HepG2 (cell line): ENCODE results near the gene CAV3. TPM values are rescaled to one million over a fixed set of nuclear protein-coding genes. Genes with fewer than 3 reads are reported as not detected.

Source experiments
- ATAC-seq: fragments of 200-7000 bp; cut with Tn5 transposase; 3 replicates; pipeline ENCODE4 v1.9.1; 2020; ENCODE audit warnings: mild to moderate bottlenecking, moderate library complexity
- BruUV-seq: library from RNA; stranded (reverse); fragments of 400-500 nt; replicated peaks from 2 replicates; lab custom pipeline; 2021; lab: Mats Ljungman, UMichigan
- CTCF ChIA-PET: fragments of 300-600 bp; formaldehyde crosslinking; extraction: SDS; loops from one replicate; lab custom pipeline; 2021; ENCODE audit warnings: low total read pairs, inconsistent platforms, low intra/inter-chr PET ratio; lab: Yijun Ruan, JAX
- POLR2A ChIA-PET: fragments of 350-600 bp; sonication (Branson Sonifier 250); formaldehyde crosslinking; loops from one replicate; lab custom pipeline; 2020; ENCODE audit warnings: antibody characterized with exemption, inconsistent platforms; lab: Yijun Ruan, JAX
- DNase-seq: peaks from one replicate; pipeline ENCODE4 v3.0.0-alpha.2; 2015; ENCODE audit warnings: low spot score
- FAIRE-seq: peaks from 3 replicates; lab custom pipeline; 2011; peaks lifted over from hg19 to GRCh38; lab: Jason Lieb, UNC
- H2AFZ ChIP-seq: one replicate; pipeline ENCODE4 v1.6.1; 2011; ENCODE audit warnings: low read length, inconsistent platforms
- H3K27ac ChIP-seq: fragments of 300-600 bp; 3 replicates; pipeline ENCODE4 v1.8.0; 2011; ENCODE audit warnings: mixed run types, mild to moderate bottlenecking, mixed read lengths, low read length, inconsistent platforms; ENCODE audit not compliant: insufficient read depth; ENCODE audit errors: extremely low read length
- H3K27me3 ChIP-seq, 2 experiments: fragments of 200-600 bp in 1 of 2; 2 replicates in 1 of 2; 3 replicates in 1 of 2; pipeline versions ENCODE4 v1.6.0 to v1.8.0; 2011; ENCODE audit warnings: low read length in 2 of 2, mild to moderate bottlenecking in 2 of 2, moderate library complexity in 2 of 2, inconsistent platforms in 1 of 2; ENCODE audit not compliant: insufficient read depth in 2 of 2, control insufficient read depth in 1 of 2
- H3K36me3 ChIP-seq, 2 experiments: fragments of 200-600 bp in 1 of 2; replicated peaks in 1 of 2; 2 replicates in 1 of 2; 3 replicates in 1 of 2; pipeline versions ENCODE4 v1.5.1 to v1.8.0; 2011; ENCODE audit warnings: low read length in 2 of 2, inconsistent platforms in 1 of 2; ENCODE audit not compliant: insufficient read depth in 2 of 2, control insufficient read depth in 1 of 2
- H3K4me1 ChIP-seq: 2 replicates; pipeline ENCODE4 v1.5.1; 2012; ENCODE audit warnings: low read length, inconsistent platforms; ENCODE audit not compliant: insufficient read depth
- H3K4me2 ChIP-seq: 2 replicates; pipeline ENCODE4 v1.6.0; 2011; ENCODE audit warnings: low read depth, low read length, inconsistent platforms
- H3K4me3 ChIP-seq, 3 experiments: fragments of 200-600 bp in 1 of 3; sonication (generic), shearing (Covaris generic) in 1 of 3; replicated peaks in 1 of 3; 2 replicates each; pipeline ENCODE4 v1.5.1; 2011 to 2016; ENCODE audit warnings: low read length in 3 of 3, inconsistent platforms in 2 of 3, low read depth in 2 of 3, mild to moderate bottlenecking in 2 of 3, control low read depth in 1 of 3, mixed read lengths in 1 of 3; ENCODE audit not compliant: insufficient read depth in 1 of 3
- H3K79me2 ChIP-seq: one replicate; pipeline ENCODE4 v1.6.1; 2011; ENCODE audit warnings: low read length, inconsistent platforms; ENCODE audit not compliant: insufficient read depth
- H3K9ac ChIP-seq: 2 replicates; pipeline ENCODE4 v1.6.0; 2011; ENCODE audit warnings: mild to moderate bottlenecking, low read depth, low read length, inconsistent platforms; ENCODE audit not compliant: insufficient read depth
- H3K9me3 ChIP-seq: 2 replicates; pipeline ENCODE4 v1.5.1; 2012; ENCODE audit warnings: mild to moderate bottlenecking, low read length
- H4K20me1 ChIP-seq: 2 replicates; pipeline ENCODE4 v1.6.0; 2011; ENCODE audit warnings: inconsistent platforms, mild to moderate bottlenecking, low read length, moderate library complexity; ENCODE audit not compliant: insufficient read depth
- ETV5 ChIP-seq: IDR thresholded peaks from 2 replicates; pipeline ENCODE4 v1.6.1; 2018; ENCODE audit warnings: missing biosample characterization, missing genetic modification reagents, inconsistent platforms, borderline replicate concordance
- KAT7 ChIP-seq: IDR thresholded peaks from 2 replicates; pipeline ENCODE4 v1.6.1; 2018; ENCODE audit warnings: borderline replicate concordance, missing compliant biosample characterization
- NFYB ChIP-seq: sonication (generic); formaldehyde crosslinking; IDR thresholded peaks from 2 replicates; pipeline ENCODE4 v1.4.0; 2020; ENCODE audit warnings: missing genetic modification reagents
- NR2F2 ChIP-seq: IDR thresholded peaks from 2 replicates; pipeline ENCODE4 v1.6.1; 2012; ENCODE audit warnings: low read depth, inconsistent platforms, borderline replicate concordance
- RARG ChIP-seq: sonication (generic); formaldehyde crosslinking; IDR thresholded peaks from 2 replicates; pipeline ENCODE4 v1.4.0; 2020; ENCODE audit warnings: low read depth, mild to moderate bottlenecking, missing genetic modification reagents
- REPIN1 ChIP-seq: sonication (generic); formaldehyde crosslinking; IDR thresholded peaks from 2 replicates; pipeline ENCODE4 v1.8.0; 2022; ENCODE audit warnings: missing genetic modification reagents, low read depth, mild to moderate bottlenecking, borderline replicate concordance
- TFDP2 ChIP-seq: sonication (generic); formaldehyde crosslinking; IDR thresholded peaks from 2 replicates; pipeline ENCODE4 v1.4.0; 2020; ENCODE audit warnings: missing genetic modification reagents
- ZGPAT ChIP-seq: IDR thresholded peaks from 2 replicates; pipeline ENCODE4 v1.6.1; 2016; ENCODE audit warnings: mild to moderate bottlenecking
- ZNF724P ChIP-seq: sonication (generic); formaldehyde crosslinking; IDR thresholded peaks from 2 replicates; pipeline ENCODE4 v1.8.0; 2022; ENCODE audit warnings: missing genetic modification reagents, borderline replicate concordance
- WGBS: methylation state at CpG from one replicate; pipeline ENCODE4 v1.1.6; 2017; ENCODE audit warnings: low lambda C conversion rate; 5-methylcytosine and 5-hydroxymethylcytosine counted together
- in situ Hi-C: cut with HindIII; loops from 2 replicates; pipeline ENCODE4 v1.10.0; 2017; ENCODE audit warnings: low pct_unique_long_range_greater_than_20kb; ENCODE audit not compliant: extremely low pct_ligation_motif_present
- intact Hi-C: fragments of 100-400 bp; cut with micrococcal nuclease; formaldehyde crosslinking; loops from one replicate; pipeline ENCODE4 v1.10.0; 2022; ENCODE audit not compliant: unreplicated experiment
- polyA plus RNA-seq, 8 experiments: library from polyadenylated mRNA; depleted of rRNA in 3 of 8; stranded (reverse) in 7 of 8; unstranded in 1 of 8; fragments of >200 nt; fragmentation: Illumina TruSeq in 4 of 8; extraction: Trizol in 4 of 8; gene quantifications; 2 replicates each; pipeline versions ENCODE4 v1.2.1 to v1.2.3, GENCODE V29; 2011 to 2016; ENCODE audit warnings: low read depth in 4 of 8, missing spikeins in 1 of 8, mixed read lengths in 1 of 8; ENCODE audit not compliant: insufficient read depth in 1 of 8
- total RNA-seq, 5 experiments: library from RNA; depleted of rRNA; stranded (reverse); fragments of >200 nt; fragmentation: Illumina TruSeq; extraction: Trizol; gene quantifications; 2 replicates each; pipeline ENCODE4 v1.2.3, GENCODE V29; 2016; ENCODE audit warnings: low read depth in 1 of 5
- TF ChIP-seq, protein P1 (sequence below): sonication (generic); formaldehyde crosslinking; IDR thresholded peaks from 2 replicates; pipeline ENCODE4 v1.5.0; 2020; ENCODE audit warnings: mild to moderate bottlenecking, missing genetic modification reagents, borderline replicate concordance
- TF ChIP-seq, protein P2 (sequence below): sonication (generic); formaldehyde crosslinking; IDR thresholded peaks from 2 replicates; pipeline ENCODE4 v1.4.0; 2020; ENCODE audit warnings: missing genetic modification reagents, borderline replicate concordance
- TF ChIP-seq, protein P3 (sequence below): IDR thresholded peaks from 2 replicates; pipeline ENCODE4 v1.6.1; 2016

CAV3 gene
- total and polyA plus RNA-seq, 2 of the 13 experiments (the other 11 are each of a cell fraction or from before 2014, with no cell fraction given) = not detected

GRCh38 chr3:8790529-8790928, 56.9 kb downstream of the CAV3 start (continued):
- TF ChIP-seq ZGPAT (CRISPR knock-in tag) = no peak
- TF ChIP-seq, protein P1, sequence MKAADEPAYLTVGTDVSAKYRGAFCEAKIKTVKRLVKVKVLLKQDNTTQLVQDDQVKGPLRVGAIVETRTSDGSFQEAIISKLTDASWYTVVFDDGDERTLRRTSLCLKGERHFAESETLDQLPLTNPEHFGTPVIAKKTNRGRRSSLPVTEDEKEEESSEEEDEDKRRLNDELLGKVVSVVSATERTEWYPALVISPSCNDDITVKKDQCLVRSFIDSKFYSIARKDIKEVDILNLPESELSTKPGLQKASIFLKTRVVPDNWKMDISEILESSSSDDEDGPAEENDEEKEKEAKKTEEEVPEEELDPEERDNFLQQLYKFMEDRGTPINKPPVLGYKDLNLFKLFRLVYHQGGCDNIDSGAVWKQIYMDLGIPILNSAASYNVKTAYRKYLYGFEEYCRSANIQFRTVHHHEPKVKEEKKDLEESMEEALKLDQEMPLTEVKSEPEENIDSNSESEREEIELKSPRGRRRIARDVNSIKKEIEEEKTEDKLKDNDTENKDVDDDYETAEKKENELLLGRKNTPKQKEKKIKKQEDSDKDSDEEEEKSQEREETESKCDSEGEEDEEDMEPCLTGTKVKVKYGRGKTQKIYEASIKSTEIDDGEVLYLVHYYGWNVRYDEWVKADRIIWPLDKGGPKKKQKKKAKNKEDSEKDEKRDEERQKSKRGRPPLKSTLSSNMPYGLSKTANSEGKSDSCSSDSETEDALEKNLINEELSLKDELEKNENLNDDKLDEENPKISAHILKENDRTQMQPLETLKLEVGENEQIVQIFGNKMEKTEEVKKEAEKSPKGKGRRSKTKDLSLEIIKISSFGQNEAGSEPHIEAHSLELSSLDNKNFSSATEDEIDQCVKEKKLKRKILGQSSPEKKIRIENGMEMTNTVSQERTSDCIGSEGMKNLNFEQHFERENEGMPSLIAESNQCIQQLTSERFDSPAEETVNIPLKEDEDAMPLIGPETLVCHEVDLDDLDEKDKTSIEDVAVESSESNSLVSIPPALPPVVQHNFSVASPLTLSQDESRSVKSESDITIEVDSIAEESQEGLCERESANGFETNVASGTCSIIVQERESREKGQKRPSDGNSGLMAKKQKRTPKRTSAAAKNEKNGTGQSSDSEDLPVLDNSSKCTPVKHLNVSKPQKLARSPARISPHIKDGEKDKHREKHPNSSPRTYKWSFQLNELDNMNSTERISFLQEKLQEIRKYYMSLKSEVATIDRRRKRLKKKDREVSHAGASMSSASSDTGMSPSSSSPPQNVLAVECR (CRISPR knock-in tag) = no peak

GRCh38 chr3:8793242-8793641, 59.6 kb downstream of the CAV3 start:
- Histone ChIP-seq H3K9ac (no peak overlapping the region), H3K27ac (no peak overlapping the region), H3K27me3 (no peaks in the 10 kb centered on the region), H3K4me1 (no peaks in the 10 kb centered on the region), H2AFZ (no peak overlapping the region), H4K20me1 (no peaks in the 10 kb centered on the region), H3K36me3 (no peaks in the 10 kb centered on the region), H3K4me3 (no peak overlapping the region), H3K79me2 (no peaks in the 10 kb centered on the region), H3K4me2 (no peak overlapping the region), H3K9me3 (no peaks in the 10 kb centered on the region)
- ChIA-PET CTCF (no interaction called here), POLR2A (no interaction called here)
- 96% methylated on average over 3 of the region's 7 CpGs for WGBS
- no peak for ATAC-seq
- no TSS peak for BruUV-seq
- in situ Hi-C loops (no loop called here), intact Hi-C loops (no loop called here)
- FAIRE-seq = no peak
- DNase-seq = no peak
- TF ChIP-seq, protein P2, sequence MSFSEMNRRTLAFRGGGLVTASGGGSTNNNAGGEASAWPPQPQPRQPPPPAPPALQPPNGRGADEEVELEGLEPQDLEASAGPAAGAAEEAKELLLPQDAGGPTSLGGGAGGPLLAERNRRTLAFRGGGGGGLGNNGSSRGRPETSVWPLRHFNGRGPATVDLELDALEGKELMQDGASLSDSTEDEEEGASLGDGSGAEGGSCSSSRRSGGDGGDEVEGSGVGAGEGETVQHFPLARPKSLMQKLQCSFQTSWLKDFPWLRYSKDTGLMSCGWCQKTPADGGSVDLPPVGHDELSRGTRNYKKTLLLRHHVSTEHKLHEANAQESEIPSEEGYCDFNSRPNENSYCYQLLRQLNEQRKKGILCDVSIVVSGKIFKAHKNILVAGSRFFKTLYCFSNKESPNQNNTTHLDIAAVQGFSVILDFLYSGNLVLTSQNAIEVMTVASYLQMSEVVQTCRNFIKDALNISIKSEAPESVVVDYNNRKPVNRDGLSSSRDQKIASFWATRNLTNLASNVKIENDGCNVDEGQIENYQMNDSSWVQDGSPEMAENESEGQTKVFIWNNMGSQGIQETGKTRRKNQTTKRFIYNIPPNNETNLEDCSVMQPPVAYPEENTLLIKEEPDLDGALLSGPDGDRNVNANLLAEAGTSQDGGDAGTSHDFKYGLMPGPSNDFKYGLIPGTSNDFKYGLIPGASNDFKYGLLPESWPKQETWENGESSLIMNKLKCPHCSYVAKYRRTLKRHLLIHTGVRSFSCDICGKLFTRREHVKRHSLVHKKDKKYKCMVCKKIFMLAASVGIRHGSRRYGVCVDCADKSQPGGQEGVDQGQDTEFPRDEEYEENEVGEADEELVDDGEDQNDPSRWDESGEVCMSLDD = no peak
- TF ChIP-seq, protein P3, sequence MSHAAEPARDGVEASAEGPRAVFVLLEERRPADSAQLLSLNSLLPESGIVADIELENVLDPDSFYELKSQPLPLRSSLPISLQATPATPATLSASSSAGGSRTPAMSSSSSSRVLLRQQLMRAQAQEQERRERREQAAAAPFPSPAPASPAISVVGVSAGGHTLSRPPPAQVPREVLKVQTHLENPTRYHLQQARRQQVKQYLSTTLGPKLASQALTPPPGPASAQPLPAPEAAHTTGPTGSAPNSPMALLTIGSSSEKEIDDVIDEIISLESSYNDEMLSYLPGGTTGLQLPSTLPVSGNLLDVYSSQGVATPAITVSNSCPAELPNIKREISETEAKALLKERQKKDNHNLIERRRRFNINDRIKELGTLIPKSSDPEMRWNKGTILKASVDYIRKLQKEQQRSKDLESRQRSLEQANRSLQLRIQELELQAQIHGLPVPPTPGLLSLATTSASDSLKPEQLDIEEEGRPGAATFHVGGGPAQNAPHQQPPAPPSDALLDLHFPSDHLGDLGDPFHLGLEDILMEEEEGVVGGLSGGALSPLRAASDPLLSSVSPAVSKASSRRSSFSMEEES (CRISPR knock-in tag) = no peak
- TF ChIP-seq TFDP2 (CRISPR knock-in tag) (no peak), KAT7 (CRISPR knock-in tag) (no peak), ETV5 (CRISPR knock-in tag) (no peak), ZNF724P (CRISPR knock-in tag) (no peak), NFYB (CRISPR knock-in tag) (no peak), RARG (CRISPR knock-in tag) (no peak), NR2F2 (no peak), REPIN1 (no peak)
